Measurements from ENCODE around the gene TMEM19.

Gene TMEM19

DNA sequence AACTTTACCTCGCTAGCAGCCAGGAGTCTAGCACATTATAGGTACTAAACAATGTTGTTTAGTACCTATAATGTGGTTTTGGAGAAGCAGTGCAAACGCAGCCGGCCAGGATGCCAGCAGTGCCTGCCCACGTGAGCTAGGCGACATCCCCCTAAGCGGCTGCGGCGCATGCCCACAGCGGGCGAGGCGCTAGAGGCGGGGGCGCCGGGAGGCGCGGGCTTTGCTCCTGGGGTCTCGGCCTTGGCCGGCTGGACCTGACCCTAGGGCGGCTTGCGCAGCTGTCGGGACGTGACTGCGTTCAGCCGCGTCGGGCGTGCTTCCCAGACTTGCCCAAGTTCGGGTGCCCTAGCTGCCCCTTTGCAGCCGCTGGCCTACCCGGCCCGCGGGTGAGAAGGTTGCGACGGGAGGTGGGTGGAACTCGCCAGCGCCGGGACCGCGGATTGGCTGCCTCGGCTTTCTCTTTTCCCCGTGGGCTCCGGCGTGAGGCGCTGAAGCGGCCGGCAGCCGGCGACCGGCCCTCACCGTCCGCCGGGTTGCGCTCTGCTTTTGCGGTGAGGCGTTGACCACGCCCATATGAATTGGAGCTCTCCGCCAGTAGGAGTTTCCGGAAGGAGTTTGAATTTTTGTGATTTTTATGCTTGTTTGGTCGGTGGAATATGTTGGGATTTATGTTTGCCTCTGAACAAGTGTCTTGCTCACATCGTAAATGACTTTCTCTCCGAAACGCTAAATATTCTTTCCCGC is at the start of gene TMEM19:
Gene TMEM19 (plus strand): TSS at position 169 of the 744 bp plus-strand sequence. CDS start 599 bp downstream, outside the sequence.
- Mint-ChIP-seq H3K36me3 (ENCODE audit: low read depth) (no peaks in the 10 kb centered on the region), H3K4me1 (ENCODE audit: low read depth) (peaks cover 11% of the 10 kb centered on the region), H3K9me3 (no peaks in the 10 kb centered on the region), H3K27ac (peak within 1 kb of the TSS; percentile 91), H3K27me3 (ENCODE audit: low read depth) (no peaks in the 10 kb centered on the region), H3K4me3 (peak within 1 kb of the TSS; percentile 92)

DNA sequence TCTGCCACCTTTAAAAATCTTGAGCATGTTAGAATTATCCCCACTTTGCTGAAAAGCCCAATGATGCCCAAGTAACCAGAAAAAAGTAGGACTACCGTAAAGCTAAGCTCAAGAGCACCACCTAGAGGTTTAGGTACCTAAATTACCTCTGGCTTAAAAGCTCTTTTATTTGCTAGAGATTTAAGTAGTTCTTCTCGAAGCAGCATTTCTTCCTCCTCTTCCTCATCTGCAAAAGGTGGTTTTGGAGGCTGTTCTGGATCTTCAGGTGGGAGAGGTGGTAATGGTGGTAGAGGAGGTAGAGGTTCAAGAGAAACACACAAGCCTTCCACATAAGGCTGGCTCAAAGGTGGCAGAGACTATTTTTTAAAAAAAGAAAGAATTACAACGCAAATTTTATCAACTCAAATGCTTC is 49.2 kb upstream of the TMEM19 start:
- Mint-ChIP-seq H3K4me1 (ENCODE audit: low read depth) (peaks cover 11% of the 10 kb centered on the region), H3K36me3 (ENCODE audit: low read depth) (peaks cover 39% of the 10 kb centered on the region), H3K4me3 (no peak overlapping the region), H3K27me3 (ENCODE audit: low read depth) (no peaks in the 10 kb centered on the region), H3K27ac (peak overlapping the region; percentile 22), H3K9me3 (no peaks in the 10 kb centered on the region)

DNA sequence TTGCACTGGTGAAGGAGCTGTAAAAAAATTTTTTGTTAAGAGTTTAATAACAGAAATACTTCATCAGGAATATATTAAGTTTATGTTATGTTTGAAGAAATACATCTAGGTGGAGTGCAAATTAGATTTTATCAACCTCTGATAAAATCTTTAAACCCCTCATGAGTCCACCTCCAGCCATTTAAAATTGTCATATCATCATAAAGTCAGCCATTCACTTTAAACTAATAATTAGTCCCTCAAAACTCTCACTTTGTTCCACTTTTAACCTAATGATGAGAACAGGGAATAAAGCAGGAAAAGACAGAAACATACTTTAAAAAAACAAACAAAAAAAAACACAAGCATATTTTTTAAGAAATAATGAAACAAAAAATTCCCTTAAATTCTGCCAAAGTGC is 47.4 kb upstream of the TMEM19 start:
- H3K27me3 Mint-ChIP-seq (ENCODE audit: low read depth): no peaks in the 10 kb centered on the region
- no peaks in the 10 kb centered on the region for H3K9me3 Mint-ChIP-seq
- H3K36me3 Mint-ChIP-seq (ENCODE audit: low read depth): peaks cover 36% of the 10 kb centered on the region
- H3K4me1 Mint-ChIP-seq (ENCODE audit: low read depth): peaks cover 12% of the 10 kb centered on the region
- no peak overlapping the region for H3K27ac Mint-ChIP-seq
- no peak overlapping the region for H3K4me3 Mint-ChIP-seq

DNA sequence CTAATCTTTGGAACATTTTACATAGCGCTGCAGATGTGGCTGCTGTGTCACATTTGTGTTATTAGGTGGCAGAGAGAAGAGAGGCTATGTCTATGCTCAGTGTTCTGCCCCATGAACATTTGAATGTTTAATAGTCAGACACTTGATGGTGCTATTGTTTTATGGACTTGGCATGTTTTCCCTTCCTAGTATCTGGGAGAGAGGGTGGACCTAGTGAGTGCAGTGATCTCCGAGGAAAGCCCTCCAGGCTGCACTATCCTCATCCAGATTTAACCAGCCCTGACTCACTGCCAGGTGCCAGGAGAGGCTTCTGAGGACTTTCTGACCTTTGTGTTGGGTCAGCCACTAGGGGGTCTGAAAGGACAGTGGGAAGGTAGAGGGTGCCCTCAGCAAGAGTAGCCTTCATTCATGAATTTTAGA is 46.5 kb upstream of the TMEM19 start:
- Mint-ChIP-seq H3K36me3 (ENCODE audit: low read depth) (peaks cover 39% of the 10 kb centered on the region), H3K4me3 (no peak overlapping the region), H3K9me3 (no peaks in the 10 kb centered on the region), H3K27me3 (ENCODE audit: low read depth) (no peaks in the 10 kb centered on the region), H3K27ac (no peak overlapping the region), H3K4me1 (ENCODE audit: low read depth) (peaks cover 12% of the 10 kb centered on the region)

DNA sequence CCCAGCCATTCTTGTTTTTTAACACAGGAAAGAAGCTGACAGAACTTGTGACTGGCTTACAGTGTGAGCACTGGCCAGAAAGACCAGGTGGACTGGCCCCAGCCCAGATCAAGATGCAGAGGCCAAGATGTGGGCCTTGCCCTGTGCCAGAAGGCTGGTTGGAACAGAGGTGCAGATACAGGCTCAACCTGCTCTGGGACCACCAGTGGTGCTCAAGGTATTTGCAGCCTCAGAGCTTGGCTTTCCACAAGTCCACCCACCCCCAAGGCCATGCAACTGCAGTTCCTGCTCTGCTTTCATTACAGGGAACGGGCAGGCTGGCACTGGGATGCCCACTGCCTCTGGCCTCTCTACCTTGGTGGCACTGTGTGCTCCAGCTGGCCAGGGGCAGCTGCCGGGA is 45.6 kb upstream of the TMEM19 start:
- H3K27ac Mint-ChIP-seq: no peak overlapping the region
- H3K4me3 Mint-ChIP-seq: no peak overlapping the region
- H3K27me3 Mint-ChIP-seq (ENCODE audit: low read depth): no peaks in the 10 kb centered on the region
- H3K9me3 Mint-ChIP-seq: no peaks in the 10 kb centered on the region
- peaks cover 15% of the 10 kb centered on the region for H3K4me1 Mint-ChIP-seq (ENCODE audit: low read depth)
- peaks cover 36% of the 10 kb centered on the region for H3K36me3 Mint-ChIP-seq (ENCODE audit: low read depth)

DNA sequence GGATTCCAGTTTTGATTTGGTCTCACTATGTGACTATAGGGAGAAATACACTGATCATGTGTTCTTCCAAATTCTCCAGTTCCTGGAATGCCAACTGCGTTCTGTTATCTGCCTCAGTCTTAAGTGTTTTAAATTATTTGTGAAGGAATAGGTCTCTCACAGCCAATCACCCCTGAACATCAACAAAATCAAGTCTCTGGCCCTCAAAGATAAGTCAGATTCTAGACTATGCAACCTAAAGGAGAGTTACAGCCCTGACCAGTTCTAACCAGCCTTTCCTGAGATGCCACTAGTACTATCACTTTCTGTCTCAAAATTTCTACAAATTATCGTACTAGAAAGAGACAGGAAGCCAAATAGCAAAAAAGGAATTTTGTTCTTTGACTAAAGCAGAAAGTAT is 44.5 kb upstream of the TMEM19 start:
- Mint-ChIP-seq H3K27me3 (ENCODE audit: low read depth) (no peaks in the 10 kb centered on the region), H3K4me1 (ENCODE audit: low read depth) (peaks cover 16% of the 10 kb centered on the region), H3K27ac (no peak overlapping the region), H3K4me3 (no peak overlapping the region), H3K9me3 (no peaks in the 10 kb centered on the region), H3K36me3 (ENCODE audit: low read depth) (peaks cover 37% of the 10 kb centered on the region)

DNA sequence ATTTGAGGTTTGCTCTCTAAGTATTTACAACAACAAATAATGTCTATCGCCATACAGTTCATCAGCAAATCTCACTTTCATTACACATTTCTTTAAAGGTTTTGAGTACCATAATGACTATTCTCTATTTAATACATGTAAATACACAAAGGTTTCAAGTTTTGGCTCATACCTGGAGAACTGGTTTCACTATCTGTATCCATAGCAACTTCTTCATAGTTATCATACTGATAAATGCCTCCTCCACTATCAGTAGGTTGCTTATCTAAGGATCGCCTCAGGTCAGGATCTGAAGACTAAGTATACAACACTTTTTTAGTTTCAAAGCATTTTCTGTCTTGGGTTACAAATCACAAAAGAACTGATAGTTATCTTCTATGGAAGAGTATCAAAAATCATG is 43.6 kb upstream of the TMEM19 start:
- no peaks in the 10 kb centered on the region for H3K9me3 Mint-ChIP-seq
- H3K36me3 Mint-ChIP-seq (ENCODE audit: low read depth): peaks cover 41% of the 10 kb centered on the region
- H3K4me1 Mint-ChIP-seq (ENCODE audit: low read depth): peaks cover 15% of the 10 kb centered on the region
- no peaks in the 10 kb centered on the region for H3K27me3 Mint-ChIP-seq (ENCODE audit: low read depth)
- H3K4me3 Mint-ChIP-seq: no peak overlapping the region
- H3K27ac Mint-ChIP-seq: no peak overlapping the region

DNA sequence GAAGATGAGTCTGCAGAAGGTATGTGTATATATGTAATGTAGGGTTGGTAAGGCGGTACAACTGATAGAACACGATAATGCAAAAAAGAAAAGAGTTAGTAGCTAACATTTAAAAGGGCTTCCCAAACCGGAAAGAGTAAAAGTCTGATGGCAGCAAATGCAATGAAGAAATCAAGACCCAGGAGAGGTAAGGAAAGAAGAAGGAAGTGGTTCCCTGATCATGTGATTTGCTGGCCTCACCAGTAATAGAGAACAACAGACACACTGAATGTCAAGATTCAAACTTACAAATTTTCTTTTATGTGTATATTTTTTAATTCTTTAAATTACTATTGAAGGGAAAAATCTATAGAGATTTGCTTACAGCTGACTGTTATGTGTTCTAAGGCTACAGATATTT is 40.6 kb upstream of the TMEM19 start:
- no peak overlapping the region for H3K27ac Mint-ChIP-seq
- no peaks in the 10 kb centered on the region for H3K9me3 Mint-ChIP-seq
- no peaks in the 10 kb centered on the region for H3K27me3 Mint-ChIP-seq (ENCODE audit: low read depth)
- H3K4me3 Mint-ChIP-seq: no peak overlapping the region
- H3K36me3 Mint-ChIP-seq (ENCODE audit: low read depth): peaks cover 38% of the 10 kb centered on the region
- peaks cover 12% of the 10 kb centered on the region for H3K4me1 Mint-ChIP-seq (ENCODE audit: low read depth)

DNA sequence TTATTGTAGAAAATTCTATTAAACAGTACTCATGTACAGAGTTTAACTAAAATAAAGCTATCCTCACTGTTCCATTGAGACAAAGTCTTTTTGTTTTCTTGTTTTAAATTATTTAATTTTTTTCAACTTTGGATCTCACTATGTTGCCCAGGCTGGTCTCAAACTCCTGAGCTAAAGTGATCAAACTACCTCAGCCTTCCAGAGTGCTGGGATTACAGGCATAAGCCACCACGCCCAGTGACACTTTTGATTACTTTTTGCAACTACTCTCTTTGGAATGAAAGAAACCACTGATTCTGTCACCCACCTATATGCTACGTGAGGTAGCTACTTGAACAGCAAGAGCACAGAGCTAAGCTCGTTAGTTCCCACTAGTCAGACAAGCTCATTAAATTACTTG is 39.4 kb upstream of the TMEM19 start:
- H3K9me3 Mint-ChIP-seq: no peaks in the 10 kb centered on the region
- peaks cover 15% of the 10 kb centered on the region for H3K4me1 Mint-ChIP-seq (ENCODE audit: low read depth)
- H3K27me3 Mint-ChIP-seq (ENCODE audit: low read depth): no peaks in the 10 kb centered on the region
- H3K36me3 Mint-ChIP-seq (ENCODE audit: low read depth): peaks cover 36% of the 10 kb centered on the region
- H3K27ac Mint-ChIP-seq: no peak overlapping the region
- no peak overlapping the region for H3K4me3 Mint-ChIP-seq

DNA sequence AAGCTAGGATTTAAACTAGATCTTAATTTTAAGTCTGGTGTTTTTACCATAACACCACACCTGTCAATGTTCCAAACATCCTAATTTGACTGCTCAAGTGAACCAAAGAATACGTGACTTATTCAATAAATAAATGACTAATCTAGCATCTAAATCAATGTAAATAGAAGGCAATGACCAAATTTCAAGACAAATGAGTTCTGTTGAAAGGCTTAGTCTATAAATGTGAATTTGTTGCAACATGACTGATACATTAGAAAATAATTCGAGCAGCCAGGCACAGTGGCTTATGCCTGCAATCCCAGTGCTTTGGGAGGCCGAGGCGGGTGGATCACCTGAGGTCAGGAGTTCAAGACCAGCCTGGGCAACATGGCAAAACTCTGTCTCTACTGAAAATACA is 37.3 kb upstream of the TMEM19 start:
- Mint-ChIP-seq H3K4me3 (no peak overlapping the region), H3K27ac (no peak overlapping the region), H3K36me3 (ENCODE audit: low read depth) (peaks cover 25% of the 10 kb centered on the region), H3K27me3 (ENCODE audit: low read depth) (no peaks in the 10 kb centered on the region), H3K4me1 (ENCODE audit: low read depth) (peaks cover 12% of the 10 kb centered on the region), H3K9me3 (no peaks in the 10 kb centered on the region)

DNA sequence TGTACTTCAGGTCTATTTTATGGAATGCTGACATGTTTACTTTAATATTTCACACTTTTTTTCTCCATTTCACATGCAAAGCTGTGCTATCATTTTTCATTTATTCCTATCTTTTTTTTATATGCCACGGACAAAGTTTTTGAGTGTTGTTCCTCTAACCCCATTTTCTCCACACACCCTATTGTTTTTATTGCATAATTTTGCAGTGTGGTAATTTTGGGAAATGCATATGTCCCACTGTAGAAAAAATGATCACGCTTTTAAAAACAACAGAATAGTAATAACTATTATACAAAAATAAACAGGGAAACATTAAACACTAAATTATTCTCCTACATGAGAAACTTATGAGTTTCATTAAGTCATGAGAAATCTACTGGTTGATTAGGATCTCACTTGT is 36.5 kb upstream of the TMEM19 start:
- Mint-ChIP-seq H3K4me3 (no peak overlapping the region), H3K27ac (no peak overlapping the region), H3K9me3 (no peaks in the 10 kb centered on the region), H3K4me1 (ENCODE audit: low read depth) (peaks cover 14% of the 10 kb centered on the region), H3K36me3 (ENCODE audit: low read depth) (peaks cover 22% of the 10 kb centered on the region), H3K27me3 (ENCODE audit: low read depth) (no peaks in the 10 kb centered on the region)

DNA sequence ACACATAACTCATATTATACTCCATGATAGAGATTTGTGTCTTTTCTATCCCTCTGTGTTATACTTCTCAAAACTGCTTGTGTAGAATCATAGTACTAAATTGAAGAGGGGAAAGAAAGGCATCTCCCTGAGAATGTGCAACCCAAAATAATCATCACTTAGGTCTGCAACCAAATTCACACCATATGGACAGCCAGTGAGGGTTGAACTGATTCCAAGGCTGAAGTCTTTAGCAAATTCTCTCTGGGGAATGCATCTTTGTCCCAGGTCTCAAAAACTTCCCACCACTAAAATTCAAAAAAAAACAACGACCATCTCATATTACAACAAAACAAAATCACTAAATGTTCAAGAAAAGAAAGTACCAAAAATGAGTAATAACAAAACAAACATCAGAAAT is 33.2 kb upstream of the TMEM19 start:
- H3K27ac Mint-ChIP-seq: no peak overlapping the region
- no peak overlapping the region for H3K4me3 Mint-ChIP-seq
- H3K36me3 Mint-ChIP-seq (ENCODE audit: low read depth): peaks cover 28% of the 10 kb centered on the region
- H3K27me3 Mint-ChIP-seq (ENCODE audit: low read depth): no peaks in the 10 kb centered on the region
- no peaks in the 10 kb centered on the region for H3K9me3 Mint-ChIP-seq
- H3K4me1 Mint-ChIP-seq (ENCODE audit: low read depth): peaks cover 28% of the 10 kb centered on the region

DNA sequence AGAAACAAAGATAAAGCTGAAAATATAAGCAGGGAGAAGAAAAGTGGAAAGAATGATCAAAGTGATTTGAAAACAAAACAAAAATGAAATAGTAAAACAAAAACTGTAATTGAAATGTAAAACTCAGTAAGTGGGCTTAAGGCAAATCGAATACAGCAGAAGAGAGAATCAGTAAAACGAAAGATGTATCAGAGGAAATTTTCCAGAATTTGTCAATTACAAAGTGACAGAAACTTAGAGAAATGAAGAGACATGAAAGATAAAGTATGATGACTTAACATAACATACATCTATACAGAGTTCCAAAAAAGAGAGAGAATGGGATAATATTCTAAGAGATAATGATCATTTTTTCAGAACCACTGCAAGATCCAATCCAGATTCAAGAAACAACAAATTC is 32.7 kb upstream of the TMEM19 start:
- H3K4me3 Mint-ChIP-seq: no peak overlapping the region
- no peaks in the 10 kb centered on the region for H3K27me3 Mint-ChIP-seq (ENCODE audit: low read depth)
- H3K36me3 Mint-ChIP-seq (ENCODE audit: low read depth): peaks cover 30% of the 10 kb centered on the region
- peaks cover 29% of the 10 kb centered on the region for H3K4me1 Mint-ChIP-seq (ENCODE audit: low read depth)
- no peak overlapping the region for H3K27ac Mint-ChIP-seq
- H3K9me3 Mint-ChIP-seq: no peaks in the 10 kb centered on the region

DNA sequence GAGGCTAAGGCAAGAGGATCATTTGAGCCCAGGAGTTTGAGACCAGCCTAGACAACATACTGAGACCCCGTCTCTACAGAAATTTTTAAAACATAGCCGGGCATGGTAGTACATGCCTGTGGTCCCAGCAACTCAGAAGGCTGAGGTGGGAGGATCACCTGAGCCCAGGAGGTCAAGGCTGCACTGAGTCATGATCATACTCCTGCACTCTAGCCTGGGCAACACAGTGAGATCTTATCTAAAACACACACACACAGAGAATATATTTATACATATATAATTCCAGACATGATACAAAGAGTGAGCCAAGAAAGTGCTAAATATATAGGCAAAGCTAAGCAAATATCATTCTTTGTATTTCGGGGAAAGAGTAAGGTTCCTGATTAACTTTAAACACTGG is 31.7 kb upstream of the TMEM19 start:
- H3K4me1 Mint-ChIP-seq (ENCODE audit: low read depth): peaks cover 33% of the 10 kb centered on the region
- H3K27me3 Mint-ChIP-seq (ENCODE audit: low read depth): no peaks in the 10 kb centered on the region
- H3K9me3 Mint-ChIP-seq: no peaks in the 10 kb centered on the region
- H3K4me3 Mint-ChIP-seq: peak overlapping the region; percentile 16
- peaks cover 37% of the 10 kb centered on the region for H3K36me3 Mint-ChIP-seq (ENCODE audit: low read depth)
- H3K27ac Mint-ChIP-seq: no peak overlapping the region

DNA sequence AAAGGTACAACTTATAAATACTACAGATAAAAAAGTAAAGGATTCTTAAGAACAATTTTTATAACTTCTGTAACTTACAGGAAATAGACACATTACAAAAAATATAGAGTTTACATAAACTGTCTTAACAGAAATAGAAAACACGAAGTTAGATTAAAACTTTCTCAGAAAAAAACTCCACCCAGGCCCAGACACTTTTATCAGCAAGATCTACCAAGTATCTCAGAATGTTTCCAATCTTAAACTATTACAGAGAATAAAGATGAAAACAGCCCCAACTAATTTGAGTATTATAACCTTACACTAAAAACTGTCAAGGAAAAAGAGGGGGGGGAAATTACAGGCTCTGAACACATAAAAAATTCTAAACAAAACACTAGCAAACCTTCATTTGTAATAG is 30.4 kb upstream of the TMEM19 start:
- peak overlapping the region; percentile 31 for H3K4me3 Mint-ChIP-seq
- no peaks in the 10 kb centered on the region for H3K9me3 Mint-ChIP-seq
- peak overlapping the region; percentile 22 for H3K27ac Mint-ChIP-seq
- H3K36me3 Mint-ChIP-seq (ENCODE audit: low read depth): peaks cover 40% of the 10 kb centered on the region
- no peaks in the 10 kb centered on the region for H3K27me3 Mint-ChIP-seq (ENCODE audit: low read depth)
- H3K4me1 Mint-ChIP-seq (ENCODE audit: low read depth): peaks cover 36% of the 10 kb centered on the region

DNA sequence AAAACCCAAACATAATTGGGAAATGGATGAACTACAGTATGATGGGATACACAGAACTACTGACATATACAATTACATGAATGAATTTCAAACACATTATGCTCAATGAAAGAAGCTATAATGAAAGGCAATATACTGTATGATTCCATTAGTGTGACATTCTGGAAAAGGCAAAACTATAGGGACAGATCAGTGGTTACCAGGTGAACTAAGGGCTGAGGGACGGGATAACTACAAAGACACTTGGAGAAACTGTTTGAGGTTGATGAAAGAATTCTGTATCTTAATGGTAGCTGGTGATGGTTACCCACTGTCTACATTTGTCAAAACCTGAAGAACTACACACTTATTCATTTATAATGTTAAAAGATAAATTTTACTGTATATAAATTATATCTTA is 30.0 kb upstream of the TMEM19 start:
- peaks cover 32% of the 10 kb centered on the region for H3K4me1 Mint-ChIP-seq (ENCODE audit: low read depth)
- H3K4me3 Mint-ChIP-seq: peak overlapping the region; percentile 31
- peaks cover 40% of the 10 kb centered on the region for H3K36me3 Mint-ChIP-seq (ENCODE audit: low read depth)
- no peaks in the 10 kb centered on the region for H3K27me3 Mint-ChIP-seq (ENCODE audit: low read depth)
- H3K27ac Mint-ChIP-seq: no peak overlapping the region
- H3K9me3 Mint-ChIP-seq: no peaks in the 10 kb centered on the region
